HEK293T (cell line): ENCODE results near the gene TNFRSF18.
"Not testable (repeated sequence)": the region's sequence is repeated elsewhere in the genome, so short reads cannot be mapped to it uniquely, and the experiment has no call there.

Source experiments
- CTCF ChIA-PET: fragments of 350-600 bp; formaldehyde crosslinking; extraction: SDS; loops from one replicate; lab custom pipeline; 2021; ENCODE audit warnings: antibody characterized with exemption, inconsistent platforms; lab: Yijun Ruan, JAX
- POLR2A ChIA-PET: fragments of 350-600 bp; formaldehyde crosslinking; extraction: SDS; loops from one replicate; lab custom pipeline; 2020; ENCODE audit warnings: antibody characterized with exemption, inconsistent platforms; lab: Yijun Ruan, JAX
- DNase-seq: peaks from one replicate; pipeline ENCODE4 v3.0.0; 2012; ENCODE audit warnings: mixed read lengths; ENCODE audit errors: extremely low spot score
- ARNT ChIP-seq: fragments of 450-650 bp; IDR thresholded peaks from 2 replicates; pipeline ENCODE4 v1.6.1; 2017; ENCODE audit warnings: mild to moderate bottlenecking
- BHLHE40 ChIP-seq: fragments of 450-650 bp; IDR thresholded peaks from 2 replicates; pipeline ENCODE4 v1.6.1; 2016; ENCODE audit warnings: mild to moderate bottlenecking, moderate library complexity, borderline replicate concordance
- CTBP1 ChIP-seq: fragments of 450-650 bp; IDR thresholded peaks from 2 replicates; pipeline ENCODE4 v1.6.1; 2016; ENCODE audit warnings: borderline replicate concordance
- ELF4 ChIP-seq: fragments of 450-650 bp; IDR thresholded peaks from 2 replicates; pipeline ENCODE4 v1.6.1; 2017; ENCODE audit warnings: antibody characterized with exemption
- FOXA1 ChIP-seq: fragments of 450-650 bp; IDR thresholded peaks from 2 replicates; pipeline ENCODE4 v1.6.1; 2016; ENCODE audit warnings: mild to moderate bottlenecking
- FOXK2 ChIP-seq: fragments of 450-650 bp; IDR thresholded peaks from 2 replicates; pipeline ENCODE4 v1.6.1; 2016; ENCODE audit warnings: mild to moderate bottlenecking
- FOXM1 ChIP-seq: fragments of 450-650 bp; IDR thresholded peaks from 2 replicates; pipeline ENCODE4 v1.6.1; 2017; ENCODE audit warnings: mild to moderate bottlenecking, borderline replicate concordance
- HDGF ChIP-seq: fragments of 450-650 bp; IDR thresholded peaks from 2 replicates; pipeline ENCODE4 v1.6.1; 2017; ENCODE audit warnings: antibody characterized with exemption, borderline replicate concordance
- L3MBTL2 ChIP-seq: fragments of 450-650 bp; conservative IDR thresholded peaks from 2 replicates; pipeline ENCODE4 v1.6.1; 2016; ENCODE audit warnings: mild to moderate bottlenecking
- LEF1 ChIP-seq: fragments of 450-650 bp; IDR thresholded peaks from 2 replicates; pipeline ENCODE4 v1.6.1; 2017; ENCODE audit warnings: mild to moderate bottlenecking, borderline replicate concordance
- NFRKB ChIP-seq: fragments of 450-650 bp; IDR thresholded peaks from 2 replicates; pipeline ENCODE4 v1.6.1; 2016; ENCODE audit warnings: mild to moderate bottlenecking, moderate library complexity
- PKNOX1 ChIP-seq: fragments of 450-650 bp; IDR thresholded peaks from 2 replicates; pipeline ENCODE4 v1.6.1; 2016
- SP1 ChIP-seq: fragments of 450-650 bp; IDR thresholded peaks from 2 replicates; pipeline ENCODE4 v1.6.1; 2017
- SUZ12 ChIP-seq: fragments of 450-650 bp; IDR thresholded peaks from 2 replicates; pipeline ENCODE4 v1.6.1; 2016; ENCODE audit warnings: mild to moderate bottlenecking
- TARDBP ChIP-seq: fragments of 450-650 bp; IDR thresholded peaks from 2 replicates; pipeline ENCODE4 v1.6.1; 2016
- ZNF384 ChIP-seq: fragments of 450-650 bp; IDR thresholded peaks from 2 replicates; pipeline ENCODE4 v1.6.1; 2016

The TNFRSF18 gene

GRCh38 chr1:1250786-1251284 lies 44.4 kb upstream of the TNFRSF18 start:
- ChIA-PET POLR2A (interaction anchor here (1.0 to 1.3 kb wide), 2 partner anchors 23 to 24 kb away, joined by 3 read pairs; partner anchors contain the start of gene UBE2J2), CTCF (interaction anchor here (0.7 to 1.1 kb wide), 5 partner anchors 41 to 265 kb away, joined by 3 to 4 read pairs (median 3); no protein-coding TSS in a partner anchor)
- no peak for TF ChIP-seq SUZ12
- DNase-seq = no peak

- CTCF ChIA-PET, DNase-seq: not testable (repeated sequence)
- POLR2A ChIA-PET = interaction anchor here (1.0 kb wide), 1 partner anchor 9 kb away, joined by 4 read pairs; no protein-coding TSS in a partner anchor
These were observed 41.9 kb upstream of the TNFRSF18 start for GRCh38 chr1:1248009-1248913.

- CTCF ChIA-PET = no interaction called here
- POLR2A ChIA-PET = interaction anchor here (1.0 kb wide), 1 partner anchor 8 kb away, joined by 4 read pairs; no protein-coding TSS in a partner anchor
- TF ChIP-seq SP1 = no peak
- no peak for TF ChIP-seq FOXM1
- no peak for TF ChIP-seq ZNF384
- TF ChIP-seq HDGF = no peak
- TF ChIP-seq BHLHE40 = no peak
- TF ChIP-seq SUZ12 = no peak
- no peak for TF ChIP-seq NFRKB
- no peak for TF ChIP-seq TARDBP
- TF ChIP-seq LEF1 = no peak
- no peak for TF ChIP-seq L3MBTL2
- TF ChIP-seq ELF4 = no peak
- TF ChIP-seq ARNT = no peak
- no peak for DNase-seq
These were observed 41.0 kb upstream of the TNFRSF18 start for GRCh38 chr1:1247341-1247913.

GRCh38 chr1:1246577-1247340 lies 40.4 kb upstream of the TNFRSF18 start, which contains the start of gene C1QTNF12:
Gene C1QTNF12 (minus strand): TSS chr1:1246722. CDS start chr1:1246690, 32 bp downstream.
- ChIA-PET CTCF (no interaction called here), POLR2A (no interaction called here)
- no peak for DNase-seq
- TF ChIP-seq ELF4 = no peak

GRCh38 chr1:1245817-1246576 lies 39.6 kb upstream of the TNFRSF18 start:
- POLR2A ChIA-PET = no interaction called here
- TF ChIP-seq SUZ12 (no peak), FOXK2 (no peak), CTBP1 (no peak), ELF4 (no peak), TARDBP (no peak)
- CTCF ChIA-PET = no interaction called here
- no peak for DNase-seq

- ChIA-PET CTCF (no interaction called here), POLR2A (no interaction called here)
- DNase-seq = no peak
- TF ChIP-seq HDGF (no peak), SP1 (no peak), ARNT (no peak), FOXK2 (no peak), CTBP1 (no peak), PKNOX1 (no peak), TARDBP (no peak), BHLHE40 (no peak), NFRKB (no peak), LEF1 (no peak), FOXM1 (no peak), L3MBTL2 (no peak), SUZ12 (no peak), ZNF384 (no peak), ELF4 (no peak), FOXA1 (no peak)
These were observed 38.9 kb upstream of the TNFRSF18 start for GRCh38 chr1:1245178-1245816.
